ENCODE results near the gene CD8B.

CD8B gene

DNA sequence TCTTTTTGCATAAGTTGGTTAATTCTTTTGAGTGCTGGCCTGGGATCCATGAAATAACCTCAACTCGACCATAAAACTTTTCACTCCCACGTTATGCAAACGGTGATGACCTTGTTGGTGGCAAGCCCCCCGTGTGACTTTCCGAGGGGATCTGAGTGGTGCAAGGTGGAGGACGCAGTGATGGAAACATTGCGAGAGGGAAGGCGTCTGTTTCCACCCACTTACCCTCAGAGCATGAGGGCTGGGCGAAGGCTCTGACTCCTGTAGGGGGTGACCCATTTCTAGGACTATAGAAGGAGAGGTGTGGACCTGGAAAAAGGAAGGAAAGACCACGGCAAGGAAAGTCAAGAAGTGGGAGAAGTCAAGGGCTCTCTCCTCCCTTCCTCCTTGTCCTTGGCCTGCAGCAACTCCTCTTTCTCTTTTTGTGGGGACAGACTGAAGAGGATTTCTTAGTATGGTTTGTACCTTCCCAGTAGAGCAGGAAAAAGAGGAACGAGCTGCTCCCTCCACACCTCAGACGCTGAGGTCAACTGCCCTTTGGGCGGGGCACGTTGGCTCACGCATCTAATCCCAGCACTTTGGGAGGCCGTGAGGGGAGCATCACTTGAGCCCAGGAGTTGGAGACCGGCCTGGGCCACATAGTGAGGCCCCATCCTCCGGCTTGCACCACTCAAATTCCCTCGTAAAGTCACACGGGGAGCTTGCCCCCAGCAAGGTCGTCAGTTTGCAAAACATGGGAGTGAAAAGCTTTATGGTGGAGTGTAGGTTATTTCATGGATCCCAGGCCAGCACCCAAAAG lies 55.4 kb downstream of the CD8B start:
- no peak for DNase-seq (ENCODE audit: low spot score)

DNA sequence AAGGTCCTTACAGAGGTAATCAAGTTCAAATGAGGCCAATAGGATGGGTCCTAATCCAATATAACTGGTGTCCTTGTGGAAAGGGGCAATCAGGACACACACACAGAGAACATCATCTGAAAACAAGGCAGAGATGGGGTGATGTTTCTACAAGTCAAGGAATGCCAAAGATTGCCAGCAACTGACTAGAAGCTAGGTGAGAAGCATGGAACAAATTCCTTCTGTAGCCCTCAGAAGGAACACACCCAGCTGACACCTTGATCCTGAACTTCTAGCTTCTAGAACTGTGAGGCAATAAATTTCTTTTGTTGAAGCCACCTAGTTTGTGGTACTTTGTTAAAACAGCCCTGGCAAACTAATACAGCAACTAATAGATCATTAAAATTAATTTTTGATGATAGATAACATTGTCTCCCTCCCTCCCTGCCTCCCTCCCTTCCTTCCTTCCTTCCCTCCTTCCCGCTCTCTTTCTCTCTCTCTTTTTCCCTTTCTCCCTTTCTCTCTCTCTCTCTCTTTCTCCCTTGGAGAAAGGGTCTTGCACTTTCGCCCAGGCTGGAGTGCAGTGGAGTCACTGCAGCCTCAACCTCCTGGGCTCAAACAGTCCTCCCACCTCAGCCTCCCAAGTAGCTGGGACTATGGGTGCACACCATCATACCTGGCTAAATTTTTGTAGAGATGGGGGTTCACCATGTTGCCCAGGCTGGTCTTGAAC lies 60.7 kb downstream of the CD8B start:
- no peak for DNase-seq (ENCODE audit: low spot score)

DNA sequence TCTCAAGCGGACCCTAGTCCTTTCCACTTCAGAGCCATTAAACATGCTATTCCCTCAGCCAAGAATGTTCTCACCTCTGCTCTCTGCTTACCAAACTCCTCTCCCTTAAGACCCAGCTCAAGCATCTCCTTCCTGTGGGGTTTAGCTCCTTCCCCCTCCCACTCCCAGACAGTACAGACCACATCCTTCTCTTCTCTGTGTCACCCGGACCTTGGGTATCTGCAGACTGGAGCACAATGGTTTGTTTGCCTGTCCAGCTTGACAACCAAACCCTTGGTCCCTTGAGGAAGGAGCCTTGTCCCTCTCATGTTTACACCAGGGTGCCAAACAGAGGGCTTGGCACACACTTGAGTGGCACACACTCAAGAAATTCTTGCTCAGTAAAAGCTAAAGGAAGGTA lies 66.8 kb downstream of the CD8B start:
- DNase-seq (ENCODE audit: low spot score) = no peak

DNA sequence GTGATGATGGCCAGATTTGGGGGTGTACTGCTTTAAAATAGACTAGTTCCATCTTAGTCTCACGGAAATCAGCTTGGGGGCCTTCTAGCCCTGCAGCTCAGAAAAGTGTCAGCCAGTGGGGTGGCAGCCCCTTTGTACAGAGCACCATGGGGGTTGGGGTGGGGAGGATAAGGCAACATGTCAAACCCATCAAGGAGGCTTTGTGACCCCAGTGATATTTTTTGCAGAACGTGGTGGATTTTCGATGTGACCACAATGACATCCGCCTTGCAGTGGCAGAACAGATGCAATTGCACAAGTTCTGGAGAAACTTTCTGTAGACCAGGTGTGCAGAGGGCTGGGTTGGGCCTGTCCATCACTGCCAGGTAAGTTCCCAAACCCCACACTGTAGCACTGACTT lies 67.9 kb downstream of the CD8B start:
- no peak for DNase-seq (ENCODE audit: low spot score)

- no peak for DNase-seq (ENCODE audit: low spot score)
These were observed 70.1 kb downstream of the CD8B start for GRCh38 chr2:86791573-86791972.

GRCh38 chr2:86790676-86791572 lies 70.8 kb downstream of the CD8B start, which contains the start of gene CD8A:
Gene CD8A, minus strand, starts transcription at chr2:86790913. Its CDS starts 88 bp downstream, at chr2:86790825.
- no peak for DNase-seq (ENCODE audit: low spot score)

- no peak for DNase-seq (ENCODE audit: low spot score)
These were observed 71.5 kb downstream of the CD8B start for GRCh38 chr2:86790134-86790675.

GRCh38 chr2:86789687-86790133 lies 72.0 kb downstream of the CD8B start:
- DNase-seq (ENCODE audit: low spot score) = no peak

DNA sequence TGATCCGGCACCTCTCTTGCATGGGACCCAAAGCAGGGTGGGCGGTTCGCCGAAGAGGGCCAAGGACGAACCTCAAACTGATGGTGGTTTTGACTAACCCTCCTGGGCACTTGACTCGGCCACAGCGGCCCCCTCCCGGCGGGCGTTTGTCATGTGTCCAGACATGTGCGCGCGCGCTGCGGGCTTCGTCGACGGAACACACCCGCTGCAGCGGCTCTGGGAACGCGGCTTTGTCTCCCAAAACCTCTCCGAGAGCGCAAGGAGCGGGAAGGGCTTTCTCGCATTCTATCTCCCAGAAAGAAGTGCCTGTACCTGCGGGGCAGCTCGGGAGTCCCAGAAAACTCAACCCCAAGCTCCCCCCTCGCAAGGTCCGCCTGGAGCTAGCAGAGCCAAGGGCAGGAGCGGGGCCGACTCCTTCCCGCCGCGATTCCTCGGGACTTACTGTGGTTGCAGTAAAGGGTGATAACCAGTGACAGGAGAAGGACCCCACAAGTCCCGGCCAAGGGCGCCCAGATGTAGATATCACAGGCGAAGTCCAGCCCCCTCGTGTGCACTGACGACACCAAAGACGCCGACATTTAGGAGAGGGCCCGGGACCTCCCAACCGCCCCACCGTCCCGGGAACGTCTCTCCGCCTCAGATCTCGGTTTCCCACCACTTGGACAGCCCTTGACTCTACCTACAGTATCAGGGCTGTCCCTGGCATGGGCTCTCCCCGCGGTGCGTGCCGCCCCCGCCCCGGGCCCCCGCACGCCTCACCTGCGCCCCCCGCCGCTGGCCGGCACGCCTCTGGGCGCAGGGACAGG lies 72.6 kb downstream of the CD8B start:
- DNase-seq (ENCODE audit: low spot score) = no peak

DNA sequence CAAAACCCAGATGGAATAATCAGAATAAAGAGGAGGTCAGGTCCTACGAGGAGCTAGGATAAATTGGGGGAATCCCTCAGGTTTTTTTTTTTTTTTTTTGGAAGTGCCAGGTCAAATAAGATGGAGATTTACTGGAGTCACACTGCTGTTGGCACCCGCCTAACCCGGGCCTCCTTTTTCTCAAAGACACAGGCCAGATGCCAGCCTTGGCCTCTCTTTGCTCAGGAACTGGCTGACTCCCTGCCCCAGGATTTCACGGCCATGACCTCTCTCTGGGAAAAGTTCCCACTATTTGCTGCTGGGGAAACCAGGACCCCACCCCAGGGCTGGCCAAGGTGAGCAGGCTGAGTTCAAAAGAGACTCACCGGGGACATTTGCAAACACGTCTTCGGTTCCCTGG lies 73.5 kb downstream of the CD8B start:
- DNase-seq (ENCODE audit: low spot score) = no peak

- DNase-seq (ENCODE audit: low spot score) = no peak
These were observed 74.0 kb downstream of the CD8B start for GRCh38 chr2:86787736-86788135.

GRCh38 chr2:86786001-86786536 lies 75.6 kb downstream of the CD8B start:
- DNase-seq (ENCODE audit: low spot score) = no peak

DNA sequence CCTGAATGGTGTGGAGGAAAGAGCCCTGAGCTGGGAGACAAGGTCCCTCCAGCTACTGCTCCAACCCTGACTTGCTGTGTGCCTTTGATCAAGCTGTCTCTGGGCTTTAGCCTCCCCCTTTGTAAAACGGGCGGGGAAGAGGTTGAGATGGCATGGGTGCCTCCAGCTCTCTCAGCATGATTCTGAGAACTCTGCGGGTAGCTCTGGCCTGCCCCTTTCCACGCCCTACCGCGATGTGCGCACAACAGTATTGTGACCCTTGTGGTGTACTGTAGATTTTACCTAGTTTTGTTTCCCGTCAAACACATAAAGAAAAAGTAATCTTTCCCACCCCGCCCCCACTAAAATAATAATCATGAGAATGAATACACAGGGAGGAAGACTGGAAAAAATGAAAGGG lies 76.2 kb downstream of the CD8B start:
- no peak for DNase-seq (ENCODE audit: low spot score)

DNA sequence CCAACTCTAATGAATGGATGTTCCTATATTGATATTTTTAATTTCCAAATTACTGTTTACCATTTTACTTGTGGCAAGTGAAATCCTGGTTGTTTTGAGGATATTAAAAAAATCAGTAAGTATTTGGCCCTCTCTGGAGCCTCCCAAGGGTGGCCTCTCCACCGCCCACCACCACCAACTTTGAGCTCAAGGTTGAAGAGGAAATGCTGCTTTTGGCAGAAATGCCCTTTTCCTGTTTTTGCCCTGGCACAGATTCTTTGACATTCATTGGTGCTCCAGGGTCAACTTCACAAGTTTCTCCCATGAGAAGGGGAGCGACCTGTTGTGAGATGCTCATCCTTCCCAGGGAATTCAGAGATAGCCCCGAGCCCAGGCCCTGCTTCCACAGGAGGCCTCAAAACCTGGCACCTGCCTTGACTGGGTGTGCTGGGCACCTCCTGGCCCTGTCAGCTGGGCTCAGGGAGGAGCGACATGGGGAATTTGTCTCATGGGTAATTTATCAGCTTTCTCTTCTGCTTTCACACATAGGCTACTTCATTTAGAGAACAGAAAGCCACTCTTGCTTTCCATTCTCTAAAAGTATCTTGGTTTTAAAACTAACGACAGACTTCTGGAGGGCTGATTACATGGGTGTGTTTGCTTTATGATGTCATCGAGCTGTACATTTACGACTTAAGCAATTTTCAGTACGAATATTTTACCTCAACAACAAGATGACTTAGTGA lies 77.9 kb downstream of the CD8B start:
- no peak for DNase-seq (ENCODE audit: low spot score)

GRCh38 chr2:86782748-86783147 lies 78.9 kb downstream of the CD8B start:
- no peak for DNase-seq (ENCODE audit: low spot score)

- no peak for DNase-seq (ENCODE audit: low spot score)
These were observed 80.3 kb downstream of the CD8B start for GRCh38 chr2:86781363-86781762.

DNA sequence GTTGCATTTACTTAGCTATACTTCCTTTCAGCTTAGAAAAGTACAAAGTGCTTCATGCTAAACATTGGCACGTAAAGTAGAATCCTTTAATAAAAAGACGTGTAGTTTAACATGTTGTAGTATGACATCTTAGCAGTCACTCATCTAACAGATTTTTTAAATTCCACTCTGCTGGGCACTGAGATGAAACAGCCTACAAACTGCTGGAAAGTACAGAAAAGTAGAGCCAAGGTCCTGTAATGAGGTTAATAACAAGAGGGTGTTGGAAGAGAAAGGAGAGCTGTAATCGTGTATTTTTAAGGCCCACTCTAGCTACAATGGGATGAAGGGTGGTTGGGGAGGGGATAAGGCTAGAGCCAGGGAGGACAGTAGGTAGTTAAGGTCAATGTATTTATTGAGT lies 81.7 kb downstream of the CD8B start:
- no peak for DNase-seq (ENCODE audit: low spot score)

DNA sequence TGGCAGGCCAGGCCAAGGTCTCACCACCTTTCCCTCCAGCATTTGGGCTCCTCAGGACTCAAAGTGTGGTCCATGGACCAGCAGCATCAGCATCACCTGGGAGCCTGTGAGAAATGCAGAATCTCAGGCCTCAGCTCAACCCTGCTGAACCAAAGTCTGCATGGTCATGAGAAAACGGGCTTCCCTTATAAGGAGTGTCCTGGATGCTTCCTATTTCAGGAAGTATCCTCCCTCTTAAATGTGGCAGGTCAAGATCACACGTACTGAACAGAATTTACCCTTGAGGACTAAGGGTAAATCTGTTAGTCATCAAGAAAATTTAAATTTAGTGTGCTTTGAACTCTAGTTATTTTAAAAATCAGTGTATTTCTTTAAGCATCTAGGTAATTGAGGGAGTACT lies 82.7 kb downstream of the CD8B start:
- no peak for DNase-seq (ENCODE audit: low spot score)

GRCh38 chr2:86776532-86776931 lies 85.2 kb downstream of the CD8B start:
- DNase-seq (ENCODE audit: low spot score) = no peak

DNA sequence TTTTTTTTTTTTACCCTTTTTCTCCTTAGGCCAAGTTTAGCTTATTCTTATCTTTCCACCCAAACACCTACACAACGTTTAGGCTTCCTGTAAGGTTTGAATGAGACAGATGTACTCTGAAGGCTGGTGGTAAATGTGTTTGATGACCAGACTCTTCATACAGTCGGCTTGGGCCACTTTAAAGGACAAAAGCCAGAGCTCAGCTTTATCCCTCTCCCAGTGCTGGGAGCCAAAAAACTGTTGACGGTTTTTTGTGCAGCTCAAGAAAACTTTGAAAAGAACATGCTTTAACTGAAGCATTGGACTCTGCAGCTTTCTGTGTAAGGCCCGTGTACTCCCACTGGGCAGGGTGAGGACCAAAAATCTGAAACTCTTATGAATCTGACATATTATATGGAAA lies 86.3 kb downstream of the CD8B start:
- DNase-seq (ENCODE audit: low spot score) = no peak
